GM19324 (cell line): Measurements from ENCODE around the gene ARID1B.

ENCODE experiments used
- ATAC-seq: cut with Tn5 transposase; IDR thresholded peaks from one replicate; pipeline ENCODE4 v1.9.1; 2021; ENCODE audit warnings: mild to moderate bottlenecking, moderate library complexity; ENCODE audit not compliant: unreplicated experiment, low FRiP score

ARID1B gene

DNA sequence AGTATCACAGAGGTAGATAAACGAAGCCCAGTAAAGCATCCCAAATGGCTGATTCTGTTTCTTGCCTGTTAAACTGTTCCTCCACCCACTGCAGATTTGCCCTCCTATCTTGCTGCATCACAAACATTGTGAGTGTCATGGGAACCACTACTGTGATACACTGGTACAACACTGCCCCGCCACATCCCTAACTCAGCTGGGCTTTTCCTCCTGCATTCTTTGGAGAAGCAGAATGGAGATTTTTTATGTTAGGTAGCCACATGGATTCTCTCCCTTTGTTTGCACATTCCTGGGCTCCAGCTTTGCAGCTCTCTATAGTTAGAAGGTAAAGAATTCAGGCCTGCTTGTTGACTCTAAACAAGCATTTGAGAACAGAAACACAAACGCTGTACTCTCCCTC is 312.1 kb downstream of the ARID1B start:
- ATAC-seq: no peak

- ATAC-seq: no peak
Measured at GRCh38 chr6:157089851-157090250, 312.7 kb downstream of the ARID1B start.

DNA sequence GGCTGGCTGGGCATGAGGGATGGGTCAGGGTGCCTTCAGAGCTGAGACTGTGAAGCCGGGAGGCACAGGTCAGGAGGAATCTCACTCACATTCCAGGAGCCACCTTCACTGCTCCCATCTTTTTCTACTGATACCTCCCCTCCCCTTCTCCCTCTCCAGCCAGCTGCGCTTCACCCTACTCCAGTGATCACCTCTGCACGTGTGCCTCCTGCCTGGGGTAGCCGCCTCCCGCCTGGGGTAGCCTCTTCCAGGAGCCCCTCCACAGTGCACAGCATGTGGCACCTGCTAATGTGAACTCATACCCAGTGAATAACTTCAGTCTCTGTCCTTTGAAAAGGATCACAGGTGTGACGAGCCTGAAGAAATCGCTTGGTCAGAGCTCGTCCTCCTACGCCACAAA is 313.6 kb downstream of the ARID1B start:
- no peak for ATAC-seq

DNA sequence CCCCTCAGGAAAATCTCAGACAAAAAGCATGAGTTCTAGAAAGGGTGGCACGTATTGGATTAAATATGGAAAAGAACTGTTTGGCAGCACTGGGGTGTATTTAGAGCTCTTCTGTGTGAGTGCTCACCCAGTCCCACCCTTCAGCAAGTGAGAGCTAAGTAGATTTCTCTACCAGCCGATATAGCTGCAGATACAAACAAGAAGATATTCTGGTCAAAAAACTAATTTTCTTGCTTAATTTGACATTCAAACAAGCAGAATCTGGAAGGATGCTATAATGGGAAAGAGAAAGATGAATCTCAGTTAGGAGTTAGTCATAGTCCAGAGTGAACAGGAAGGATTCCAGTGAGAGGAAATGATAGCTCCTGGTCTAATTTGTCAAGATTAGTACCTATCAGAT is 314.1 kb downstream of the ARID1B start:
- ATAC-seq: no peak

DNA sequence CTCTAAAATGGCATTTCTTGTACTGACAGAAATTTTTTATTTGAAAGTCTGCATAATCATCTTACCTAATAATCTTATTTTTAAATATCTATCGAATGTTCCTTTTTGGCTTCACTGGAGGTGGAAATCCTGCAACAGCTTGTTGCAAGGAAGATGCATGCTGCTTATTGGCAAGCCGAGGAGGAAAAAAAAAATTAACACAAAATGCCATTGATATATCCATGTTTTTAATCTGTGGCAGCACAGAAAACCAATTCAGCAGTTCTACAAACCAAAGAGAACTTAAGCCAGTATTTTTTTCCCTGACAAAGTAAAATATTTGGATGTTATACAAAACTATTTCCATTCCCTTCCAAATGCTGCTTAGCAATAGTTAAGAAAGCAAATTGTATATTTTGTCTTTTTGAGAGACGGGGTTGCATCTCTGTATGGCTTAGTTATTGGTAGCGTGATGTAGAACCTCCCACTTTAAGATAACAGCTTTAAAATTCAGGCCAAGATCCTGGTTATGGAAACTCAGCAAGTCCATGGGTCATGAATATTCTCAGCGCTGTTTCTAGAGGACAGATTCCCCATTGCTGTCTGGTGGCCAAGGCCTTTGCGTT is 314.8 kb downstream of the ARID1B start:
- no peak for ATAC-seq

- ATAC-seq: no peak
Measured at GRCh38 chr6:157092736-157093135, 315.6 kb downstream of the ARID1B start.

DNA sequence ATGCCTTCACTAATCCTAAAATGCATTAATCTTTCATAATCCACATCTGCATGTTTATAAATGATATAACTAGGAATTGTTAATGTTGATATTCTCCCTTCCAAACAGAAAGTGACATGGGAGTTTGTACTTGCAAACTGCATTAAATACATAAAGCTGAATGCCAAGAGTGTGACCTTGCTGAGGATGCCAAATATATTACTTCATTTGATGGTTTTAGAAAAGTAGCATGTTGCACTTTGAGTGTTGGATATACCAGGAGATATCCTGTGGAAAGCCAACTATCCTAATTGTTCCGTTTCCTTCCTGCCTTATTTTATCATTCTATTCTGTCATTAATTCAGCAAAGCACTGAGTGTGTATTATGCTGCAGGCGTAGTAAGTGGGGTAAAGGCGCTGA is 316.4 kb downstream of the ARID1B start:
- ATAC-seq: no peak

DNA sequence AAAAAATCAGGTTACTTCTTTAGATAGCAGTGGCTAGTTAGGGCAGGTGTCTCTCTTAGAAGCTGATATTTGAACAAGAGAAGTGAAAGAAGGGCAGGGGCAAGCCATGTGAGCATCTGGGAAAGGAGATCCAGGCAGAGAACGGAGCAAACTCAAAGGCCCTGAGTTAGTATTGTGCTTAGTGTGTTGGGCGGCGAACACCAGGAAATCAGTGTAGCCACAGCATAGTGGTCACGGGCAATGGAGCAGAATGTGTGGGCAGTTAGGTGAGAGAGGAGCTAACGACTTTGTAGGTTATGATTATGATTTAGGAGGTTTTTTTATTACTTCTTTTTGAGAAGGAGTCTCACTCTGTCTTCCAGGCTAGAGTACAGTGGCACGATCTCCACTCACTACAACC is 316.9 kb downstream of the ARID1B start:
- ATAC-seq: no peak

GRCh38 chr6:157095084-157095483 is 317.9 kb downstream of the ARID1B start:
- no peak for ATAC-seq

DNA sequence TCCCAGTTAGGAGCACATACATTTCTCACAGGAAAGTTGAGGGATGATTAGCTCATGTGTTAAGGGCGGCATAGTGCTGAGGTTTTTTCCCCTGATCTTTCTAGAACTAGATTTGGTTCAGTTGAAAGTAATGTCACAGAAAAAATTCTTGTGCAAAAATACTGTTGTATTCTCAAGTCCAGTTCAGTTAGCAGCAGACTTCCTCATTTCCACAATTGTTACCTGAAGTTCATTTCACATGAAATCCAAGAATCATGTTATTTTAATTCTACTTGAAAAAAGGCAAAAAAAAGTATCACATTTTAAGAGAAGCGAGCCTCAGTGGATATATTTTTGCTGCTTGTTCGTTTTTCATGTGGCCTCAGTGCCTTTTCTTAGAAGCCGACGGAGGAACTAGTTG is 318.4 kb downstream of the ARID1B start:
- ATAC-seq: no peak

- ATAC-seq: no peak
Measured at GRCh38 chr6:157096105-157096504, 318.9 kb downstream of the ARID1B start.

DNA sequence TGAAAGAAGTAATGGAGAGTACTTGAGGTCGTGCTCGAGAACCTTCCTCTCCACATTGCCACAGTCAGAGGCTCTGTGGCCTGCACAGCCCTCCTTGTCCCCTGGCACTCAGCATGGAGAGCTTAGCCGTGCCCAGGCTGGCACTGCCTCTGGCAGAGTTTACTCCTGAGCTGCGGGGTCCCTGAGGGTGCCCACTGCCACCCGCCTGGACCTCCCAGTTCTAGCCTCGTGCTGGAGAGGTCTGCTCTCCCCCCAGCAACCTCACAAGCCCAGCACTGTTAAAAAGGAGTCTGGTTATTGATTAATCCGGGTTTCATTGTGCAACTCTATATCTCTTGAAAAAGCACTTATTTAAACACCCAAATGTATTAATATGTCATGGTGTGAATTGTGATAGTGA is 319.3 kb downstream of the ARID1B start:
- no peak for ATAC-seq

GRCh38 chr6:157097255-157097955 is 320.2 kb downstream of the ARID1B start:
- no peak for ATAC-seq

DNA sequence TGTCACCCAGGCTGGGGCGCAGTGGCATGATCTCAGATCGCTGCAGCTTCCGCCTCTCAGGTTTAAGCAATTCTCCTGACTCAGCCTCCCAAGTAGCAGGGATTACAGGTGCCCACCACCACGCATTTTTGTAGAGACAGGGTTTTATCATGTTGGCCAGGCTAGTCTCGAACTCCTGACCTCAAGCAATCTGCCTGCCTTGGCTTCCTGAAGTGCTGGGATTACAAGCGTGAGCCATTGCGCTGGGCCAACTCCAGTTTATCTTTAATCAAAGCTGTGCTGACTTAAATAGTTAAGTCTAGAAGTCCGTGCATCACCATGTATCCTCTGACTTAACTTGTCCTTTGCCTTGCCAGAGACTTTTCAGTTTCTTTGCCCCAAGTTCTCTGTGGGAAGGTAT is 321.8 kb downstream of the ARID1B start:
- no peak for ATAC-seq

- peak; percentile 89 for ATAC-seq
Measured at GRCh38 chr6:157099912-157100593, 322.9 kb downstream of the ARID1B start.

GRCh38 chr6:157101166-157101565 is 324.0 kb downstream of the ARID1B start:
- ATAC-seq: no peak

GRCh38 chr6:157104803-157105202 is 327.6 kb downstream of the ARID1B start:
- no peak for ATAC-seq

GRCh38 chr6:157106487-157106886 is 329.3 kb downstream of the ARID1B start:
- ATAC-seq: no peak

DNA sequence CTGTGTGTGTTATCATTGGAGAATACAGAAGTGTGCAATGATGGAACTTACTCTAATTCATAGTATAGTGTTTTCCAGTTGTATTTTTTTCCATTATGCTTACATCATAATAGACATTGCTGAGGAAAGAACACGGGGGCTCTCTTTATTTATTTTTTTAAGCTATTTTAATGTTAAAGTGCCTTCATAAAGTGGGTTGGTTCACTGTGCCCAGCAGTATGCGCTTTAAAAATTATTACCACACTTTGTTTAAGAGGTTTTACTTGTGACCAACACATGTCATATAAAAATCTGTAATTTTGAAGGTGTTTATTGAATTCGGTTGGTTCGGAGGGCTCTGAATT is 330.4 kb downstream of the ARID1B start:
- no peak for ATAC-seq

DNA sequence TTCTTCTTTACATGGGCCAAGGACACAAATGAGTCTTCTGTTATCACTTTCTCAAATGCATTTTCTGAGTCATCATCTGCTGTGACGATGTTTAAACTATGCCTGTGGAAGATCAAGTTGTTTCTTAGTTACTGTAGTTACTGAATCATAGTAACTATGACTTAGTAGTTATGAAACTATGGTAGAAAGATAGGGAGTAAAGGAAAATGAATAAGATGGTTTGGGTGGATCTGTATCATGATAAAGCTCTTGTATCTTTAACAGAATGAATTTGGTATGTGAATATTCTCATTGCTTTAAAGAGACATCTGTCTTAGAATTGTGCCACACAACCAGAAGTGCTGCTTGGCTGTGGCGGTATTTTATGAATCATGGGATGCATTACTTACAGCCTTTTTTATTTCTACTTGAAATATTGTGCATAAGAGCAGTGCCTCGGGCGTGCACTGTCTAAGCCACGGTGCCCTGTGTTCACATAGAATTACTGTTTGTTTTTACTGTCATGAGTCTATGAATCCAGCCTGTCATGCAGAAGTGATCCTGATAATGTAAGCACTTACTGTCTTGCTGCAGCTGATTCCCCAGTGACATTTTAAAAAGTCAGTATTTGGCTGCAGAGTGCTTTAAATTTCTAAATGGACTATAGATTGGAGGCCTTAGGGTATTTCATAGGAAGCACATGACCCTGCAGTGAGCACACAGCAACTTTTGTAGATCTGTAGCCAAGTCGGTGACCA is 330.9 kb downstream of the ARID1B start:
- no peak for ATAC-seq

DNA sequence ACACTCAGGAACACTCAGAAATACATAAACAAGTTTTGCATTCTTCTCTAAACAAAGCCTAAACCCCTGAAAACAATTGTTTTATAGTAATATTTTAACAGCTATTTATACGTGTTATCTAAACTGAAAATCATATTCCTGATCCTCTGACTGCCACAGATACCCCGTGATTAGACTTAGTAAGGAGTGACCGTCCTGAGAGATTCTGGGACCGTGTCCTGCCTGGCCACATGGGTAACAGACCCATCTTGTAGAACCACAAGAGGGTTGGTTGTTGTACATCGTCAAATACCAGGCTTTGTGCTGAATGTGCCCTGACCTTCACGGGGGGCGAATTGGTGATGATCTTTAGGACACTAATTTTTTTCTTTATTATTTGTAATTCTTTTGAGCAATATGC is 331.7 kb downstream of the ARID1B start:
- no peak for ATAC-seq
